Panc1 (cell line): ENCODE data around the gene DNAJC30. TPM values are rescaled to one million over a fixed set of nuclear protein-coding genes. Genes with fewer than 3 reads are reported as not detected.

ENCODE experiments used
- ATAC-seq: fragments of 200-7000 bp; cut with Tn5 transposase; 2 replicates; pipeline ENCODE4 v1.9.1; 2020; ENCODE audit warnings: mild to moderate bottlenecking, moderate library complexity
- BruUV-seq: library from RNA; stranded (reverse); fragments of 400-500 nt; replicated peaks from 2 replicates; lab custom pipeline; 2021; lab: Mats Ljungman, UMichigan
- CTCF ChIA-PET: fragments of 300-600 bp; sonication (Branson Sonifier 250); formaldehyde crosslinking; loops from one replicate; lab custom pipeline; 2022; ENCODE audit warnings: antibody characterized with exemption; lab: Charles Lee
- POLR2A ChIA-PET: fragments of 300-600 bp; sonication (Branson Sonifier 250); formaldehyde crosslinking; loops from one replicate; lab custom pipeline; 2022; ENCODE audit warnings: antibody characterized with exemption; lab: Charles Lee
- DNase-seq: peaks from one replicate; pipeline ENCODE4 v3.0.0-alpha.2; 2010; ENCODE audit warnings: low read depth, low spot score
- H3K27ac ChIP-seq: 2 replicates; pipeline ENCODE4 v1.5.1; 2011; ENCODE audit warnings: mild to moderate bottlenecking, low read length, inconsistent platforms
- H3K27me3 ChIP-seq: fragments of 200-500 bp; sonication (Bioruptor generic); 2 replicates; pipeline ENCODE4 v1.6.0; 2014; ENCODE audit warnings: low read length, inconsistent platforms; ENCODE audit not compliant: control insufficient read depth, insufficient read depth
- H3K36me3 ChIP-seq: fragments of 200-500 bp; sonication (Bioruptor generic); 2 replicates; pipeline ENCODE4 v1.5.1; 2014; ENCODE audit warnings: inconsistent platforms, mild to moderate bottlenecking, low read length, moderate library complexity; ENCODE audit not compliant: control insufficient read depth, insufficient read depth
- H3K4me1 ChIP-seq: 2 replicates; pipeline ENCODE4 v1.5.1; 2011; ENCODE audit warnings: inconsistent platforms, mild to moderate bottlenecking, low read length, moderate library complexity; ENCODE audit not compliant: control insufficient read depth, insufficient read depth
- H3K4me3 ChIP-seq, 2 experiments: 2 replicates each; pipeline ENCODE4 v1.5.1; 2011 to 2012; ENCODE audit warnings: low read depth in 2 of 2, low read length in 2 of 2, mild to moderate bottlenecking in 2 of 2, inconsistent platforms in 1 of 2, moderate library complexity in 1 of 2
- H3K9me3 ChIP-seq: fragments of 200-500 bp; sonication (Bioruptor generic); 2 replicates; pipeline ENCODE4 v1.5.1; 2014; ENCODE audit warnings: low read depth, mild to moderate bottlenecking, inconsistent platforms, low read length, moderate library complexity; ENCODE audit not compliant: control insufficient read depth, insufficient read depth
- POLR2AphosphoS5 ChIP-seq: IDR thresholded peaks from 2 replicates; pipeline ENCODE4 v1.6.1; 2012; ENCODE audit warnings: mild to moderate bottlenecking, low read depth, low read length, moderate library complexity
- SIN3A ChIP-seq: IDR thresholded peaks from 2 replicates; pipeline ENCODE4 v1.6.1; 2012; ENCODE audit warnings: low read depth, mild to moderate bottlenecking, low read length, moderate library complexity, borderline replicate concordance; ENCODE audit not compliant: insufficient read depth
- TCF7L2 ChIP-seq: IDR thresholded peaks from 2 replicates; pipeline ENCODE4 v1.6.1; 2011; ENCODE audit warnings: mild to moderate bottlenecking, low read depth, low read length, inconsistent platforms
- in situ Hi-C: cut with HindIII; loops from 2 replicates; pipeline ENCODE4 v1.10.0; 2016; ENCODE audit warnings: low sequenced_read_pairs, low pct_unique_long_range_greater_than_20kb
- intact Hi-C: fragments of 100-400 bp; cut with micrococcal nuclease; formaldehyde crosslinking; loops from one replicate; pipeline ENCODE4 v1.10.0; 2022; ENCODE audit not compliant: unreplicated experiment
- total RNA-seq: library from RNA; stranded (reverse); gene quantifications from one replicate; pipeline ENCODE4 v1.2.1, GENCODE V29; 2021; ENCODE audit not compliant: unreplicated experiment
- TF ChIP-seq, protein P1 (sequence below): fragments of 450-650 bp; IDR thresholded peaks from 2 replicates; pipeline ENCODE4 v1.5.1; 2017; ENCODE audit warnings: mild to moderate bottlenecking
- TF ChIP-seq, protein P2 (sequence below), 2 experiments: IDR thresholded peaks; 2 replicates each; pipeline ENCODE4 v1.6.1; 2011 to 2012; ENCODE audit warnings: low read depth in 2 of 2, control low read depth in 1 of 2, low read length in 1 of 2, mild to moderate bottlenecking in 1 of 2, moderate library complexity in 1 of 2; ENCODE audit not compliant: insufficient read depth in 1 of 2

DNAJC30 gene
- total RNA-seq, 1 experiment from 2014 or later = 11.1 TPM

DNA sequence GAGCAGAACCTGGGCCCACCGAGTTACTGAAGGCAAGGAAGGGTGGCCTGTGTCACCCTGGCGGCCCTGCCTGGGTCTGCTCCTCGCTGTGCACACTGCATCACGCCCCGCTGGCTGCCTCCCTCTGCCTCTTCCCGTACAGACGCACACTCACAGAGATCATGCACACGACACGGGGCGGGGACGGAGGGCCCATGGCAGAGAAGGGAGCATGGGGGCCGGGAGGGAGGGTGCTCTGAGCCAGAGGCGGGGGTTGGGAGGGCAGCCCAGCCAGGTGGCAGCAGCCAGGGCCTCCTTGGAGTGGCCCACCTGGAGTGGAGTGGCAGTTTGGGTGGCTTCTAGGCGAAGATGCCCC lies 16.8 kb upstream of the DNAJC30 start:
- POLR2A ChIA-PET = no interaction called here
- H3K9me3 ChIP-seq = no peaks in the 10 kb centered on the region

DNA sequence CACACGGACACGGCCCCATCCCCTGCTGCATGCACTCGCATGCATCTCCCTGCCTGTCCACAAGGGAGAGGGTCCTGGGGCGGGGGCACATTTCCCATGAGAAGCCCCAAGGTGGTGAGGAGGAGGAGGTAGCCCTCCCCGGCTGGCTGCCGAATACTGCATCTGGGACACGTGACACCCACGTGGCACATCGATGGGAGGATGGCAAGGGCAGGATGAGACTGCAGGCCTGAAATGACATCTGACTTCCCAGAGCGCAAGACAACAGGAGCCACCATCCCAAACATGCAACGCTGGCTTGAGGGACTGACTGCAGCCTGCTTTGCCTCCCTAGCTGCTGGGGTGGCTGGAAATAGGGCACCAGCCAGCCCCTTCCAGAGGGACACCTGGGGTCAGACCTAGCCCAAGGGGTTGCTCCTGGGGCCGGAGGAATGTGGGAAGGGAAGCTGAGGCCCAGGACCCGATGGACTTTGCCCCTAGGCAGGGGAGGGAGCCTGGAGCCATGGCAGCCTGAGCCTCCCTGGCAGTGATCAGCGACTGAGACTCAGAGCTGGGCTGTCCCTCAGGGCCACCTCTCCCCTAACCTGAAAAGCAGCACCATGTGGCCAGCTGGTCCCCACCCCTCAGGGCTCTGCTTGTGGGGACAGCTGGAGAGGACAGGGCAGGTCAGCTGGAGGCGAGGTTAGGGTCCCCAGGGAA lies 16.3 kb upstream of the DNAJC30 start:
- peak; percentile 13 for ATAC-seq

More for the DNA sequence above, 16.8 kb upstream of the DNAJC30 start:
- peaks cover 54% of the 10 kb centered on the region for H3K4me1 ChIP-seq
- BruUV-seq = no TSS peak
- H3K27ac ChIP-seq = peak overlapping the region; percentile 80
- H3K36me3 ChIP-seq = no peaks in the 10 kb centered on the region; the same call in none of the 2 replicates
- CTCF ChIA-PET = no interaction called here
- TF ChIP-seq TCF7L2 = no peak
- TF ChIP-seq SIN3A = 0 out of 2 replicates have a peak, but pooled peaks have one; percentile 20
- ATAC-seq (peak; percentile 31), DNase-seq (no peak)
- in situ Hi-C loops = no loop called here
- H3K4me3 ChIP-seq = no peak overlapping the region
- intact Hi-C loops = no loop called here
- H3K27me3 ChIP-seq = no peaks in the 10 kb centered on the region

DNA sequence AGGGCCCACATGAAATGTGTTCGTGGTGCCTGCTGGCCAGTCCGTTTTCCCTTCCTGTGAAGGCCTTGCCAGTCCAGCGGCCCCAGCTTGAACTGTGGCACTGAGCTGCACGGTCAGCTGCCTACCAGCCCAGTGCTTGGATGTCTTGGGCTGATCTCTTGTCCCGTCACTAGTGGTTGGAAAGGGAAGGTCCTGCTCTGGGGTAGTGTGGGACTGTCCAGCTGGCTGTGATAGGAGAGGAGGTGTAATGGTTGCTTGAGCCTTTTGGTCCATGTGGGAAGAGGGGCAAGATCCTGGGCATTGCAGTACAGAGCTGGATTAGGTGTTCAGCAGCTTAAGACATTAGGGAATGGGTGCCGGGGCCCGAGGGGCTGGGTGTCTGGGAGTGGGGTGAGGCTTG lies 15.2 kb upstream of the DNAJC30 start:
- ChIA-PET POLR2A (interaction anchor here (0.6 kb wide), 6 partner anchors 15 to 317 kb away, joined by 3 to 6 read pairs (median 4); partner anchors contain the start of genes BUD23 and DNAJC30), CTCF (interaction anchor here (0.6 to 3.2 kb wide), 5 partner anchors 8 to 122 kb away, joined by 5 to 10 read pairs (median 6); no protein-coding TSS in a partner anchor)
- ATAC-seq (peak; percentile 3; the same call in 1 of the 2 replicates), DNase-seq (no peak)
- H3K4me3 ChIP-seq = no peak overlapping the region
- in situ Hi-C loops = no loop called here
- H3K27ac ChIP-seq = peak overlapping the region; percentile 80
- no peaks in the 10 kb centered on the region for H3K27me3 ChIP-seq
- no peaks in the 10 kb centered on the region for H3K9me3 ChIP-seq
- no TSS peak for BruUV-seq
- TF ChIP-seq, protein P1, sequence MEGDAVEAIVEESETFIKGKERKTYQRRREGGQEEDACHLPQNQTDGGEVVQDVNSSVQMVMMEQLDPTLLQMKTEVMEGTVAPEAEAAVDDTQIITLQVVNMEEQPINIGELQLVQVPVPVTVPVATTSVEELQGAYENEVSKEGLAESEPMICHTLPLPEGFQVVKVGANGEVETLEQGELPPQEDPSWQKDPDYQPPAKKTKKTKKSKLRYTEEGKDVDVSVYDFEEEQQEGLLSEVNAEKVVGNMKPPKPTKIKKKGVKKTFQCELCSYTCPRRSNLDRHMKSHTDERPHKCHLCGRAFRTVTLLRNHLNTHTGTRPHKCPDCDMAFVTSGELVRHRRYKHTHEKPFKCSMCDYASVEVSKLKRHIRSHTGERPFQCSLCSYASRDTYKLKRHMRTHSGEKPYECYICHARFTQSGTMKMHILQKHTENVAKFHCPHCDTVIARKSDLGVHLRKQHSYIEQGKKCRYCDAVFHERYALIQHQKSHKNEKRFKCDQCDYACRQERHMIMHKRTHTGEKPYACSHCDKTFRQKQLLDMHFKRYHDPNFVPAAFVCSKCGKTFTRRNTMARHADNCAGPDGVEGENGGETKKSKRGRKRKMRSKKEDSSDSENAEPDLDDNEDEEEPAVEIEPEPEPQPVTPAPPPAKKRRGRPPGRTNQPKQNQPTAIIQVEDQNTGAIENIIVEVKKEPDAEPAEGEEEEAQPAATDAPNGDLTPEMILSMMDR = no peak
- TF ChIP-seq TCF7L2 (no peak), POLR2AphosphoS5 (peak; percentile 61; the same call in 1 of the 2 replicates)
- H3K4me1 ChIP-seq = peaks cover 41% of the 10 kb centered on the region
- intact Hi-C loops = no loop called here
- H3K36me3 ChIP-seq = no peaks in the 10 kb centered on the region; the same call in 1 of the 2 replicates

More for the DNA sequence above, 16.3 kb upstream of the DNAJC30 start:
- Histone ChIP-seq H3K27ac (peak overlapping the region; percentile 80), H3K9me3 (no peaks in the 10 kb centered on the region), H3K4me3 (no peak overlapping the region), H3K4me1 (peaks cover 49% of the 10 kb centered on the region), H3K36me3 (no peaks in the 10 kb centered on the region; the same call in 1 of the 2 replicates), H3K27me3 (no peaks in the 10 kb centered on the region)
- intact Hi-C loops = no loop called here
- TF ChIP-seq, protein P2, sequence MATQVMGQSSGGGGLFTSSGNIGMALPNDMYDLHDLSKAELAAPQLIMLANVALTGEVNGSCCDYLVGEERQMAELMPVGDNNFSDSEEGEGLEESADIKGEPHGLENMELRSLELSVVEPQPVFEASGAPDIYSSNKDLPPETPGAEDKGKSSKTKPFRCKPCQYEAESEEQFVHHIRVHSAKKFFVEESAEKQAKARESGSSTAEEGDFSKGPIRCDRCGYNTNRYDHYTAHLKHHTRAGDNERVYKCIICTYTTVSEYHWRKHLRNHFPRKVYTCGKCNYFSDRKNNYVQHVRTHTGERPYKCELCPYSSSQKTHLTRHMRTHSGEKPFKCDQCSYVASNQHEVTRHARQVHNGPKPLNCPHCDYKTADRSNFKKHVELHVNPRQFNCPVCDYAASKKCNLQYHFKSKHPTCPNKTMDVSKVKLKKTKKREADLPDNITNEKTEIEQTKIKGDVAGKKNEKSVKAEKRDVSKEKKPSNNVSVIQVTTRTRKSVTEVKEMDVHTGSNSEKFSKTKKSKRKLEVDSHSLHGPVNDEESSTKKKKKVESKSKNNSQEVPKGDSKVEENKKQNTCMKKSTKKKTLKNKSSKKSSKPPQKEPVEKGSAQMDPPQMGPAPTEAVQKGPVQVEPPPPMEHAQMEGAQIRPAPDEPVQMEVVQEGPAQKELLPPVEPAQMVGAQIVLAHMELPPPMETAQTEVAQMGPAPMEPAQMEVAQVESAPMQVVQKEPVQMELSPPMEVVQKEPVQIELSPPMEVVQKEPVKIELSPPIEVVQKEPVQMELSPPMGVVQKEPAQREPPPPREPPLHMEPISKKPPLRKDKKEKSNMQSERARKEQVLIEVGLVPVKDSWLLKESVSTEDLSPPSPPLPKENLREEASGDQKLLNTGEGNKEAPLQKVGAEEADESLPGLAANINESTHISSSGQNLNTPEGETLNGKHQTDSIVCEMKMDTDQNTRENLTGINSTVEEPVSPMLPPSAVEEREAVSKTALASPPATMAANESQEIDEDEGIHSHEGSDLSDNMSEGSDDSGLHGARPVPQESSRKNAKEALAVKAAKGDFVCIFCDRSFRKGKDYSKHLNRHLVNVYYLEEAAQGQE (IDR thresholded peaks at IDR 0.05; ENCODE audit: insufficient read depth in 1 of 2, low read depth in 2 of 2, low read length in 1 of 2) = no peak
- peak; percentile 9 for TF ChIP-seq POLR2AphosphoS5
- no peak for TF ChIP-seq SIN3A
- TF ChIP-seq TCF7L2 = no peak
- BruUV-seq = TSS peak; percentile 38
- ChIA-PET CTCF (interaction anchor here (3.2 kb wide), 1 partner anchor 26 kb away, joined by 10 read pairs; no protein-coding TSS in a partner anchor), POLR2A (no interaction called here)
- in situ Hi-C loops = no loop called here
- no peak for DNase-seq
